SK-N-SH treated with all-trans-retinoic acid at 6 μM for 48 hours (cell line): ENCODE data around the gene ZNF446.

Experiments
- ATAC-seq: fragments of 200-7000 bp; cut with Tn5 transposase; 3 replicates; pipeline ENCODE4 v1.9.1; 2020; ENCODE audit warnings: mild to moderate bottlenecking, moderate library complexity
- ARNTL ChIP-seq: fragments of 450-650 bp; formaldehyde crosslinking; IDR thresholded peaks from 2 replicates; pipeline ENCODE4 v1.5.0; 2020; ENCODE audit warnings: low read depth, mild to moderate bottlenecking, moderate library complexity, borderline replicate concordance
- BACH2 ChIP-seq: fragments of 250-450 bp; sonication (Bioruptor Pico); IDR thresholded peaks from 2 replicates; pipeline ENCODE4 v1.9.0; 2021; ENCODE audit warnings: mild to moderate bottlenecking, borderline replicate concordance
- CREB5 ChIP-seq: fragments of 250-450 bp; sonication (Bioruptor Pico); IDR thresholded peaks from 2 replicates; pipeline ENCODE4 v1.5.1; 2020; ENCODE audit warnings: low read depth, mild to moderate bottlenecking, moderate library complexity
- CSDC2 ChIP-seq: fragments of 250-450 bp; sonication (Bioruptor Pico); IDR thresholded peaks from 2 replicates; pipeline ENCODE4 v1.5.0; 2020; ENCODE audit warnings: mild to moderate bottlenecking, moderate library complexity
- CSRNP3 ChIP-seq: fragments of 250-450 bp; sonication (Bioruptor Pico); IDR thresholded peaks from 2 replicates; pipeline ENCODE4 v1.5.1; 2021; ENCODE audit warnings: mild to moderate bottlenecking, moderate library complexity
- ESRRG ChIP-seq: fragments of 250-450 bp; sonication (Bioruptor Pico); IDR thresholded peaks from 2 replicates; pipeline ENCODE4 v1.6.1; 2021; ENCODE audit warnings: mild to moderate bottlenecking
- GLIS3 ChIP-seq: fragments of 250-450 bp; sonication (Bioruptor Pico); IDR thresholded peaks from 2 replicates; pipeline ENCODE4 v1.5.0; 2020; ENCODE audit warnings: mild to moderate bottlenecking, moderate library complexity
- ISL1 ChIP-seq: fragments of 250-450 bp; sonication (Bioruptor Pico); IDR thresholded peaks from 2 replicates; pipeline ENCODE4 v2.1.2; 2022; ENCODE audit warnings: mild to moderate bottlenecking, moderate library complexity
- OSR1 ChIP-seq: fragments of 250-450 bp; sonication (Bioruptor Pico); IDR thresholded peaks from 2 replicates; pipeline ENCODE4 v1.8.0; 2022; ENCODE audit warnings: moderate library complexity, mild to moderate bottlenecking, inconsistent platforms
- PATZ1 ChIP-seq: fragments of 250-450 bp; sonication (Bioruptor Pico); IDR thresholded peaks from 2 replicates; pipeline ENCODE4 v1.8.0; 2020; ENCODE audit warnings: mild to moderate bottlenecking, moderate library complexity, borderline replicate concordance
- PPARA ChIP-seq: fragments of 250-450 bp; sonication (Bioruptor Pico); IDR thresholded peaks from 2 replicates; pipeline ENCODE4 v1.5.0; 2020; ENCODE audit warnings: mild to moderate bottlenecking, borderline replicate concordance
- RARB ChIP-seq: fragments of 250-450 bp; sonication (Bioruptor Pico); IDR thresholded peaks from 2 replicates; pipeline ENCODE4 v1.8.0; 2021; ENCODE audit warnings: mild to moderate bottlenecking, moderate library complexity
- SNAI2 ChIP-seq: fragments of 250-450 bp; sonication (Bioruptor Pico); IDR thresholded peaks from 2 replicates; pipeline ENCODE4 v1.5.0; 2020; ENCODE audit warnings: mild to moderate bottlenecking, moderate library complexity
- TCF4 ChIP-seq: fragments of 250-450 bp; sonication (Bioruptor Pico); IDR thresholded peaks from 2 replicates; pipeline ENCODE4 v1.8.0; 2021; ENCODE audit warnings: mild to moderate bottlenecking, moderate library complexity, borderline replicate concordance
- TOX ChIP-seq: fragments of 250-450 bp; sonication (Bioruptor Pico); IDR thresholded peaks from 2 replicates; pipeline ENCODE4 v1.8.0; 2021; ENCODE audit warnings: mild to moderate bottlenecking, moderate library complexity, borderline replicate concordance
- ZC3H10 ChIP-seq: fragments of 250-450 bp; sonication (Bioruptor Pico); IDR thresholded peaks from 2 replicates; pipeline ENCODE4 v1.5.1; 2021; ENCODE audit warnings: mild to moderate bottlenecking, moderate library complexity
- ZFP3 ChIP-seq: fragments of 250-450 bp; sonication (Bioruptor Pico); IDR thresholded peaks from 2 replicates; pipeline ENCODE4 v1.5.0; 2020; ENCODE audit warnings: mild to moderate bottlenecking, moderate library complexity
- ZFP30 ChIP-seq: fragments of 450-650 bp; formaldehyde crosslinking; IDR thresholded peaks from 2 replicates; pipeline ENCODE4 v1.5.0; 2022; ENCODE audit warnings: mild to moderate bottlenecking, moderate library complexity
- ZNF565 ChIP-seq: fragments of 450-650 bp; formaldehyde crosslinking; conservative IDR thresholded peaks from 2 replicates; pipeline ENCODE4 v1.5.0; 2020; ENCODE audit warnings: low read depth, mild to moderate bottlenecking, moderate library complexity
- ZNF70 ChIP-seq: fragments of 450-650 bp; formaldehyde crosslinking; IDR thresholded peaks from 2 replicates; pipeline ENCODE4 v1.5.0; 2020; ENCODE audit warnings: mild to moderate bottlenecking, moderate library complexity
- ZNF8 ChIP-seq: fragments of 450-650 bp; formaldehyde crosslinking; IDR thresholded peaks from 2 replicates; pipeline ENCODE4 v1.5.0; 2020; ENCODE audit warnings: mild to moderate bottlenecking, moderate library complexity
- TF ChIP-seq, protein P1 (sequence below): fragments of 250-450 bp; sonication (Bioruptor Pico); IDR thresholded peaks from 2 replicates; pipeline ENCODE4 v1.5.0; 2020; ENCODE audit warnings: mild to moderate bottlenecking, moderate library complexity
- TF ChIP-seq, protein P2 (sequence below): fragments of 250-450 bp; sonication (Bioruptor Pico); IDR thresholded peaks from 2 replicates; pipeline ENCODE4 v1.8.0; 2021; ENCODE audit warnings: low read depth, mild to moderate bottlenecking, moderate library complexity, borderline replicate concordance

Gene ZNF446

DNA sequence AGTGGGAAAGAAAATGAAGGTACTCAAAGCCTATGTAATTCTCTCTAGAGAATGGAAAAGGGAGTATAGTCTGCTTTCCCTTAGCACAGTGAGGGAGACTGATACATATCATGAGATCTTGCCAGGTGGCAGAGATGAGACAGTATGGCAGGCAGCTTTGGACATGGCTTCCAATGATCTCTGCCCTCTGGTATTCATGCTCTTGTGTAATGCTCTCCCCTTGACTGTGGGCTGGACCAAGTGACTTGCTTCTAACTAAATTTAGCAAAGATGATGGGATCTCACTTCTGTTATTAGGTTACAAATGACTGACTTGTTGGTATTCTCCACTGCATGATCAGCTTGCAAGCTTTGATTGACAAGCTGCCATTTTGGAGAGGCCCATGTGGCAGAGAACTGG lies 46.4 kb upstream of the ZNF446 start:
- ATAC-seq: no peak
- TF ChIP-seq BACH2 (CRISPR knock-in tag): no peak
- TF ChIP-seq GLIS3 (CRISPR knock-in tag): no peak
- no peak for TF ChIP-seq CREB5
- TF ChIP-seq TOX (CRISPR knock-in tag): no peak
- TF ChIP-seq ZC3H10 (CRISPR knock-in tag): no peak
- no peak for TF ChIP-seq TCF4 (CRISPR knock-in tag)
- no peak for TF ChIP-seq ZNF70 (CRISPR knock-in tag)
- TF ChIP-seq SNAI2 (CRISPR knock-in tag): no peak
- TF ChIP-seq PPARA: no peak
- no peak for TF ChIP-seq ZFP3 (CRISPR knock-in tag)
- TF ChIP-seq ISL1 (CRISPR knock-in tag): no peak
- TF ChIP-seq ZNF565: no peak
- TF ChIP-seq, protein P1, sequence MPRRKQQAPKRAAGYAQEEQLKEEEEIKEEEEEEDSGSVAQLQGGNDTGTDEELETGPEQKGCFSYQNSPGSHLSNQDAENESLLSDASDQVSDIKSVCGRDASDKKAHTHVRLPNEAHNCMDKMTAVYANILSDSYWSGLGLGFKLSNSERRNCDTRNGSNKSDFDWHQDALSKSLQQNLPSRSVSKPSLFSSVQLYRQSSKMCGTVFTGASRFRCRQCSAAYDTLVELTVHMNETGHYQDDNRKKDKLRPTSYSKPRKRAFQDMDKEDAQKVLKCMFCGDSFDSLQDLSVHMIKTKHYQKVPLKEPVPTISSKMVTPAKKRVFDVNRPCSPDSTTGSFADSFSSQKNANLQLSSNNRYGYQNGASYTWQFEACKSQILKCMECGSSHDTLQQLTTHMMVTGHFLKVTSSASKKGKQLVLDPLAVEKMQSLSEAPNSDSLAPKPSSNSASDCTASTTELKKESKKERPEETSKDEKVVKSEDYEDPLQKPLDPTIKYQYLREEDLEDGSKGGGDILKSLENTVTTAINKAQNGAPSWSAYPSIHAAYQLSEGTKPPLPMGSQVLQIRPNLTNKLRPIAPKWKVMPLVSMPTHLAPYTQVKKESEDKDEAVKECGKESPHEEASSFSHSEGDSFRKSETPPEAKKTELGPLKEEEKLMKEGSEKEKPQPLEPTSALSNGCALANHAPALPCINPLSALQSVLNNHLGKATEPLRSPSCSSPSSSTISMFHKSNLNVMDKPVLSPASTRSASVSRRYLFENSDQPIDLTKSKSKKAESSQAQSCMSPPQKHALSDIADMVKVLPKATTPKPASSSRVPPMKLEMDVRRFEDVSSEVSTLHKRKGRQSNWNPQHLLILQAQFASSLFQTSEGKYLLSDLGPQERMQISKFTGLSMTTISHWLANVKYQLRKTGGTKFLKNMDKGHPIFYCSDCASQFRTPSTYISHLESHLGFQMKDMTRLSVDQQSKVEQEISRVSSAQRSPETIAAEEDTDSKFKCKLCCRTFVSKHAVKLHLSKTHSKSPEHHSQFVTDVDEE (CRISPR knock-in tag): no peak
- no peak for TF ChIP-seq ZFP30 (CRISPR knock-in tag)
- TF ChIP-seq ARNTL (CRISPR knock-in tag): no peak
- no peak for TF ChIP-seq CSRNP3 (CRISPR knock-in tag)
- TF ChIP-seq, protein P2, sequence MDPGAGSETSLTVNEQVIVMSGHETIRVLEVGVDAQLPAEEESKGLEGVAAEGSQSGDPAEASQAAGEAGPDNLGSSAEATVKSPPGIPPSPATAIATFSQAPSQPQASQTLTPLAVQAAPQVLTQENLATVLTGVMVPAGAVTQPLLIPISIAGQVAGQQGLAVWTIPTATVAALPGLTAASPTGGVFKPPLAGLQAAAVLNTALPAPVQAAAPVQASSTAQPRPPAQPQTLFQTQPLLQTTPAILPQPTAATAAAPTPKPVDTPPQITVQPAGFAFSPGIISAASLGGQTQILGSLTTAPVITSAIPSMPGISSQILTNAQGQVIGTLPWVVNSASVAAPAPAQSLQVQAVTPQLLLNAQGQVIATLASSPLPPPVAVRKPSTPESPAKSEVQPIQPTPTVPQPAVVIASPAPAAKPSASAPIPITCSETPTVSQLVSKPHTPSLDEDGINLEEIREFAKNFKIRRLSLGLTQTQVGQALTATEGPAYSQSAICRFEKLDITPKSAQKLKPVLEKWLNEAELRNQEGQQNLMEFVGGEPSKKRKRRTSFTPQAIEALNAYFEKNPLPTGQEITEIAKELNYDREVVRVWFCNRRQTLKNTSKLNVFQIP (CRISPR knock-in tag): no peak
- TF ChIP-seq RARB (CRISPR knock-in tag): no peak
- TF ChIP-seq OSR1: no peak
- TF ChIP-seq ZNF8 (CRISPR knock-in tag): no peak

DNA sequence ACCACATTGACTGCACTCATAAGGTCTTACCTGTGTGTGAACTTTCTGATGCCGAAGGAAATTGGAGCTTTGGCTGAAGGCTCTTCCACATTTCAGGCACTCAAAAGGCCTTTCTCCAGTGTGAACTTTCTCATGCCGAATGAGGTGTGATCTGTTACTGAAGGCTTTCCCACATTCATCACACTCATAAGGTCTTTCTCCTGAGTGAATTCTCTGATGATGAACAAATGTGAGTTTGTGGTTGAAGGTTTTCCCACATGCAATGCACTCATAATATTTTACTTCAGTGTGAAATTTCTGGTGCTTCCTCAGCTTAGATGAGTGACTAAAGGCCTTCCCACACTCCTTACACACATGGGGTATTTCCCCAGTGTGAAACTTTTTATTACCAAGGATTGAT lies 41.9 kb upstream of the ZNF446 start:
- no peak for ATAC-seq
- TF ChIP-seq PATZ1 (CRISPR knock-in tag): no peak
- TF ChIP-seq ZFP3 (CRISPR knock-in tag): no peak
- TF ChIP-seq, all 23 proteins: peak for 0

DNA sequence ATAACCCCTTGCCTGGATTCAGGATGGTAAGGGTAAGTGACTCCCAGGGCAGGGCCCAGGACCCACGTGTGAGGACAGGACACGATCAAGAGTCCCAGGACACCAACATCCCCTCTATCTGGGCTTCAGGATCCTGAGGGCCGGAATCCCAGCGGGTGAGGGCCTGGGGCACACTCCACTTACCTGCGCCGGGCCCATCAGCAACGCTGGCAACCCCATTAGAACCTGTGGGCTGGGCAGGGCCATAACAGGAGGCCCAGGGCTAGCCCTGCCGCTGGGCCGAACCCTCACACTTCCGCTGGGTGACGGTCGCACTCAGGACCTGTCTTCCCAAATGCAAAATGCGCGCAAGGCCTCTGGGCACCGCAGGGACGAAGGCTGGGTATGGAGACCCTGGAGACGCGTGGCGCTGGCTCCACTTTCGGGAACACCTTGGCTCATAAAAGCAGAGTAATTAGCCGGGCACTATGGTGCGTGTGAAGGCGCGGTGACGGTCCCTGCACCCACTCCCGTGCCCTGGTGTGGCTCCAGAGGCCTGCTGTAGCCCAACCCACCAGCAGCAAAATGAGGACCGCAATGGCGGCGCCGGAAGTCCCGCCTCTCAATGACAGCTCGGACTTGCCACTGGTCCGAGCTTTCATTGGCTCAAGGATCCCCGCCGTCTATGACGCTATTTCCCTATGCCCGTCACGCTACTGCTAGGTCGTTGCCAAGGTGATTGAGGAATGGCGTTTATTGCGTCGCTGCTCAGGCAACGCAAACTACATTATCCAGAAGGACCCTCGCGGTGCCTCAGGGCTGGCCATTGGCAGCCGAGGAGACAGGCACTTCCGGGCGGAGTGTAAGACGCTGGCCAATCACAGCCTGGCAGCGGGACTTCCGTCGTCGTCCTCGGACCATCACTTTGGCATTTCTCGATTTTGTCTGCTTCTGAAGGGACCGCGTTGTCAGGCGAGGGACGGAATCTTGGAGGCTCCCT lies 36.3 kb upstream of the ZNF446 start, which contains the start of gene ZNF132:
TSS of gene ZNF132 (minus strand) at position 578 of the 979 bp plus-strand sequence. CDS start at position 246, 332 bp downstream.
- ATAC-seq: peak; percentile 99
- TF ChIP-seq ZFP30 (CRISPR knock-in tag): no peak
- TF ChIP-seq OSR1: no peak
- TF ChIP-seq TCF4 (CRISPR knock-in tag): no peak
- TF ChIP-seq ZNF8 (CRISPR knock-in tag): no peak
- no peak for TF ChIP-seq ESRRG (CRISPR knock-in tag)
- no peak for TF ChIP-seq CSDC2 (CRISPR knock-in tag)
- TF ChIP-seq GLIS3 (CRISPR knock-in tag): no peak
- TF ChIP-seq PATZ1 (CRISPR knock-in tag): no peak
- no peak for TF ChIP-seq ISL1 (CRISPR knock-in tag)
- TF ChIP-seq ZC3H10 (CRISPR knock-in tag): no peak
- TF ChIP-seq ZNF565: no peak
- no peak for TF ChIP-seq CREB5
- no peak for TF ChIP-seq PPARA
- TF ChIP-seq ARNTL (CRISPR knock-in tag): no peak
- TF ChIP-seq BACH2 (CRISPR knock-in tag): no peak
